AG04449 (cell line): Measurements from ENCODE around the gene LRRFIP1.

Source experiments
- CTCF ChIA-PET: fragments of 350-600 bp; formaldehyde crosslinking; extraction: SDS; loops from one replicate; lab custom pipeline; 2021; ENCODE audit warnings: antibody characterized with exemption; lab: Yijun Ruan, JAX
- POLR2A ChIA-PET: fragments of 400-600, 350-600 bp; formaldehyde crosslinking; extraction: SDS; loops from one replicate; lab custom pipeline; 2020; ENCODE audit warnings: antibody characterized with exemption, inconsistent platforms; lab: Yijun Ruan, JAX
- DNase-seq: peaks from one replicate; pipeline ENCODE4 v3.0.0-alpha.2; 2010; ENCODE audit warnings: low read depth, low spot score
- H3K4me3 ChIP-seq: 2 replicates; pipeline ENCODE4 v1.5.1; 2011; ENCODE audit warnings: low read depth, mild to moderate bottlenecking, control low read depth, low read length
- TF ChIP-seq, protein P1 (sequence below): IDR thresholded peaks from one replicate; pipeline ENCODE4 v1.5.1; 2011; ENCODE audit warnings: mild to moderate bottlenecking, moderate library complexity, low read length, control low read depth, inconsistent platforms; ENCODE audit not compliant: insufficient read depth; ENCODE audit errors: missing control alignments

LRRFIP1 gene

GRCh38 chr2:237583385-237584295 is 43.7 kb upstream of the LRRFIP1 start:
- no peak overlapping the region for H3K4me3 ChIP-seq
- ChIA-PET CTCF (interaction anchor here (0.6 to 13.6 kb wide), 10 partner anchors 11 to 193 kb away, joined by 3 to 197 read pairs (median 3); no protein-coding TSS in a partner anchor), POLR2A (no interaction called here)
- TF ChIP-seq, protein P1, sequence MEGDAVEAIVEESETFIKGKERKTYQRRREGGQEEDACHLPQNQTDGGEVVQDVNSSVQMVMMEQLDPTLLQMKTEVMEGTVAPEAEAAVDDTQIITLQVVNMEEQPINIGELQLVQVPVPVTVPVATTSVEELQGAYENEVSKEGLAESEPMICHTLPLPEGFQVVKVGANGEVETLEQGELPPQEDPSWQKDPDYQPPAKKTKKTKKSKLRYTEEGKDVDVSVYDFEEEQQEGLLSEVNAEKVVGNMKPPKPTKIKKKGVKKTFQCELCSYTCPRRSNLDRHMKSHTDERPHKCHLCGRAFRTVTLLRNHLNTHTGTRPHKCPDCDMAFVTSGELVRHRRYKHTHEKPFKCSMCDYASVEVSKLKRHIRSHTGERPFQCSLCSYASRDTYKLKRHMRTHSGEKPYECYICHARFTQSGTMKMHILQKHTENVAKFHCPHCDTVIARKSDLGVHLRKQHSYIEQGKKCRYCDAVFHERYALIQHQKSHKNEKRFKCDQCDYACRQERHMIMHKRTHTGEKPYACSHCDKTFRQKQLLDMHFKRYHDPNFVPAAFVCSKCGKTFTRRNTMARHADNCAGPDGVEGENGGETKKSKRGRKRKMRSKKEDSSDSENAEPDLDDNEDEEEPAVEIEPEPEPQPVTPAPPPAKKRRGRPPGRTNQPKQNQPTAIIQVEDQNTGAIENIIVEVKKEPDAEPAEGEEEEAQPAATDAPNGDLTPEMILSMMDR: no peak
- no peak for DNase-seq

GRCh38 chr2:237585590-237586221 is 41.7 kb upstream of the LRRFIP1 start:
- TF ChIP-seq, protein P1: no peak
- DNase-seq: no peak
- CTCF ChIA-PET: interaction anchor here (1.0 to 13.6 kb wide), 5 partner anchors 9 to 161 kb away, joined by 3 to 197 read pairs (median 5); no protein-coding TSS in a partner anchor
- POLR2A ChIA-PET: no interaction called here
- H3K4me3 ChIP-seq: no peak overlapping the region

DNA sequence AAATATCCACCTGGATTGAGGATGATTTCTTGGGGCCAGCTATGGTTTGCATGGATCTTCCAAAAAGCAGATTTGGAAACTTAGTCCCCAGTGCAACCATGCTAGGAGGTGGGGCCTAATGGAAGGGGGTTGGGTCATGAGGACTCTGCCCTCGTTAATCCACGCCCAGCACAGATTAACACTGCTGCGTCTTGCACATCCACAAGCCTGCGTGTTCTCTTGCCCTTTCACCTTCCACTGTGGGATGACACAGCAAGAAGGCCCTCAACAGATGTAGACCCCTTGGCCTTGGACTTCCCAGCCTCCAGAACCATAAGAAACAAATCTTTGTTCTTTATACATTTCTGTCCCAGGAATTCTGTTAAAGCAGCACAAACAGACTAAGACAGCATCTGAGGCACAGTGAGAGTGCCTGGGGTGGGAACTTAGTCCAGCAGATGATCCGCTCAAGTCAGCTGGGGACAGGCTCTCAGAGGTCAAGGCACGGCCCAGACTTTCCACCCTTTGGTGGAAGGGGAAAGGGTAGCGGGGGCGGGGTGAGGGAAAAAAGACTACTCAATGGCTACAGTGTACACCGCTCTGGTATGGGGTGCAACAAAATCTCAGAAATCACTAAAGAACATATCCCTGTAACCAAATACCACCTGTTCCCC is 39.2 kb upstream of the LRRFIP1 start:
- TF ChIP-seq, protein P1: no peak
- DNase-seq: no peak
- POLR2A ChIA-PET: no interaction called here
- CTCF ChIA-PET: interaction anchor here (0.8 to 13.6 kb wide), 3 partner anchors 9 to 158 kb away, joined by 3 to 197 read pairs (median 5); no protein-coding TSS in a partner anchor
- no peak overlapping the region for H3K4me3 ChIP-seq

- H3K4me3 ChIP-seq: no peak within 1 kb of the TSS
- ChIA-PET CTCF (interaction anchor here (1.0 to 4.4 kb wide), 5 partner anchors 9 to 184 kb away, joined by 3 to 18 read pairs (median 10); no protein-coding TSS in a partner anchor), POLR2A (interaction anchor here (0.6 kb wide), 1 partner anchor 65 kb away, joined by 3 read pairs; no protein-coding TSS in a partner anchor)
- DNase-seq: peak; percentile 7
- TF ChIP-seq, protein P1: no peak
Observed at GRCh38 chr2:237590272-237591140, 36.9 kb upstream of the LRRFIP1 start, which contains the start of gene RAB17. TSS of gene RAB17 (minus strand) at chr2:237590734. CDS start at chr2:237586154, 4,580 bp downstream.

GRCh38 chr2:237591141-237591881 is 36.1 kb upstream of the LRRFIP1 start:
- ChIA-PET POLR2A (interaction anchor here (0.6 kb wide), 1 partner anchor 65 kb away, joined by 3 read pairs; no protein-coding TSS in a partner anchor), CTCF (interaction anchor here (1.4 to 4.4 kb wide), 4 partner anchors 9 to 183 kb away, joined by 3 to 18 read pairs (median 12); no protein-coding TSS in a partner anchor)
- TF ChIP-seq, protein P1: no peak
- DNase-seq: no peak
- no peak overlapping the region for H3K4me3 ChIP-seq
